Activated CD4-positive, alpha-beta T cell treated with anti-CD3 and anti-CD28 coated beads, Interleukin-2, Interleukin-6, amounts not matched to agents 100 ng/mL and 50 ng/mL, durations not matched to agents 16 hours and 8 hours (primary cell): ENCODE data around the gene OR6V1.

ENCODE experiments used
- DNase-seq: peaks from one replicate; pipeline ENCODE4 v3.0.0-alpha.2; 2020

Gene OR6V1

GRCh38 chr7:143052041-143052440 lies at the start of gene OR6V1:
Gene OR6V1, plus strand, starts transcription at chr7:143052341. Its CDS starts 0 bp downstream, at chr7:143052341.
- DNase-seq = no peak

- DNase-seq = no peak
Observed at GRCh38 chr7:143002898-143003297, 49.2 kb upstream of the OR6V1 start.

GRCh38 chr7:143003393-143004051 lies 48.6 kb upstream of the OR6V1 start:
- DNase-seq = peak; percentile 72

- DNase-seq = no peak
Observed at GRCh38 chr7:143005632-143006260, 46.4 kb upstream of the OR6V1 start.

GRCh38 chr7:143008007-143008901 lies 43.9 kb upstream of the OR6V1 start:
- DNase-seq = peak; percentile 85

- DNase-seq = no peak
Observed at GRCh38 chr7:143012001-143012400, 40.1 kb upstream of the OR6V1 start.

GRCh38 chr7:143012409-143012808 lies 39.7 kb upstream of the OR6V1 start:
- no peak for DNase-seq

GRCh38 chr7:143013473-143013872 lies 38.7 kb upstream of the OR6V1 start:
- no peak for DNase-seq

GRCh38 chr7:143013893-143014292 lies 38.2 kb upstream of the OR6V1 start:
- DNase-seq = no peak

GRCh38 chr7:143015084-143015483 lies 37.1 kb upstream of the OR6V1 start:
- DNase-seq = no peak

- DNase-seq = no peak
Observed at GRCh38 chr7:143015926-143016490, 36.1 kb upstream of the OR6V1 start.

GRCh38 chr7:143016996-143017395 lies 35.1 kb upstream of the OR6V1 start:
- no peak for DNase-seq

GRCh38 chr7:143018931-143019330 lies 33.2 kb upstream of the OR6V1 start:
- no peak for DNase-seq

GRCh38 chr7:143023047-143023446 lies 29.1 kb upstream of the OR6V1 start:
- no peak for DNase-seq

- DNase-seq = no peak
Observed at GRCh38 chr7:143025371-143025770, 26.8 kb upstream of the OR6V1 start.

GRCh38 chr7:143027032-143027431 lies 25.1 kb upstream of the OR6V1 start, which contains the start of gene OR9A2:
Gene OR9A2, minus strand, starts transcription at chr7:143027132. Its CDS starts 0 bp downstream, at chr7:143027132.
- DNase-seq = no peak

- no peak for DNase-seq
Observed at GRCh38 chr7:143027683-143028082, 24.5 kb upstream of the OR6V1 start.

- DNase-seq = no peak
Observed at GRCh38 chr7:143038635-143039034, 13.5 kb upstream of the OR6V1 start.

GRCh38 chr7:143040209-143040715 lies 11.9 kb upstream of the OR6V1 start:
- DNase-seq = no peak

- DNase-seq = no peak
Observed at GRCh38 chr7:143041346-143041745, 10.8 kb upstream of the OR6V1 start.

- no peak for DNase-seq
Observed at GRCh38 chr7:143042159-143042789, 9.9 kb upstream of the OR6V1 start.

GRCh38 chr7:143042790-143043271 lies 9.3 kb upstream of the OR6V1 start:
- DNase-seq = no peak
